ENCODE measurements around the gene SPAG5.

DNA sequence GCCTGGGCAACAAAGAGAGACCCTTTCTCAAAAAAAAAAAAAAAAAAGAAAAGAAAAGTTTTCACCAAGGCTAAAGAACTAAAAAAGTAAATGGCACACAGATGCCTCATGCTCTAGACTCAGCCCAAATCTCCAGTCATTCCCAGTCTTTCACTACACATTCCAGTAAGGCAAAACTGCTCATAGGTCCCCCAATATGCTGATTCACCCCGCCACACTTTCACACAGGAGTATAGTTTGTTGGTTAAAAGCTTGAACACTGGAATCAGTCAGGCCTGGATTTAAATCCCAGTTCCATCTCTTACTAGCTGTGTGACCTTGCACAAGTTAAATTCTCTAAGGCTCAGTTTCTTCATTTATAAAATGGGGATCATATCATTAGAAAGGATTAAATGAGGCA lies 29.4 kb downstream of the SPAG5 start:
- TF ChIP-seq, protein P1, sequence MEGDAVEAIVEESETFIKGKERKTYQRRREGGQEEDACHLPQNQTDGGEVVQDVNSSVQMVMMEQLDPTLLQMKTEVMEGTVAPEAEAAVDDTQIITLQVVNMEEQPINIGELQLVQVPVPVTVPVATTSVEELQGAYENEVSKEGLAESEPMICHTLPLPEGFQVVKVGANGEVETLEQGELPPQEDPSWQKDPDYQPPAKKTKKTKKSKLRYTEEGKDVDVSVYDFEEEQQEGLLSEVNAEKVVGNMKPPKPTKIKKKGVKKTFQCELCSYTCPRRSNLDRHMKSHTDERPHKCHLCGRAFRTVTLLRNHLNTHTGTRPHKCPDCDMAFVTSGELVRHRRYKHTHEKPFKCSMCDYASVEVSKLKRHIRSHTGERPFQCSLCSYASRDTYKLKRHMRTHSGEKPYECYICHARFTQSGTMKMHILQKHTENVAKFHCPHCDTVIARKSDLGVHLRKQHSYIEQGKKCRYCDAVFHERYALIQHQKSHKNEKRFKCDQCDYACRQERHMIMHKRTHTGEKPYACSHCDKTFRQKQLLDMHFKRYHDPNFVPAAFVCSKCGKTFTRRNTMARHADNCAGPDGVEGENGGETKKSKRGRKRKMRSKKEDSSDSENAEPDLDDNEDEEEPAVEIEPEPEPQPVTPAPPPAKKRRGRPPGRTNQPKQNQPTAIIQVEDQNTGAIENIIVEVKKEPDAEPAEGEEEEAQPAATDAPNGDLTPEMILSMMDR (IDR thresholded peaks at IDR 0.05; ENCODE audit: low read length): no peak
- TF ChIP-seq EZH2 (IDR thresholded peaks at IDR 0.05; ENCODE audit: borderline replicate concordance, low read length): no peak
